K562 (cell line): ENCODE measurements around the gene ATXN10.

ENCODE experiments used
- ADNP ChIP-seq: fragments of 200-800 bp; sonication (Bioruptor generic); IDR thresholded peaks from 2 replicates; pipeline ENCODE4 v1.6.1; 2016; ENCODE audit warnings: missing genetic modification characterization, missing compliant biosample characterization
- CBX5 ChIP-seq: IDR thresholded peaks from 2 replicates; pipeline ENCODE4 v1.6.1; 2014; ENCODE audit warnings: low read depth, borderline replicate concordance
- CREB3L1 ChIP-seq: fragments of 450-650 bp; IDR thresholded peaks from 2 replicates; pipeline ENCODE4 v1.6.1; 2014; ENCODE audit warnings: low read depth, mild to moderate bottlenecking, moderate library complexity, borderline replicate concordance
- CREM ChIP-seq: IDR thresholded peaks from 2 replicates; pipeline ENCODE4 v1.6.1; 2014; ENCODE audit warnings: antibody characterized with exemption, low read depth
- GMEB1 ChIP-seq: fragments of 250-450 bp; sonication (Bioruptor Pico); IDR thresholded peaks from 2 replicates; pipeline ENCODE4 v1.4.0; 2020; ENCODE audit warnings: mild to moderate bottlenecking
- HLTF ChIP-seq: fragments of 450-650 bp; IDR thresholded peaks from 2 replicates; pipeline ENCODE4 v1.6.1; 2016
- NRF1 ChIP-seq, 2 experiments: fragments of 450-650 bp; IDR thresholded peaks in 1 of 2; conservative IDR thresholded peaks in 1 of 2; 2 replicates each; pipeline ENCODE4 v1.6.1; 2014; ENCODE audit warnings: mild to moderate bottlenecking in 2 of 2
- NUFIP1 ChIP-seq: fragments of 450-650 bp; IDR thresholded peaks from 2 replicates; pipeline ENCODE4 v1.6.1; 2018; ENCODE audit not compliant: partially characterized antibody
- POLR2A ChIP-seq: fragments of 450-650 bp; conservative IDR thresholded peaks from 2 replicates; pipeline ENCODE4 v1.6.1; 2016
- SMARCA5 ChIP-seq: fragments of 450-650 bp; IDR thresholded peaks from 2 replicates; pipeline ENCODE4 v1.6.1; 2016
- TEAD4 ChIP-seq, 2 experiments: sonication (generic) in 1 of 2; formaldehyde crosslinking in 1 of 2; IDR thresholded peaks; 2 replicates each; pipeline versions ENCODE4 v1.6.1 to v1.8.0; 2012 to 2022; ENCODE audit warnings: borderline replicate concordance in 1 of 2, inconsistent platforms in 1 of 2, low read length in 1 of 2, mild to moderate bottlenecking in 1 of 2, missing genetic modification reagents in 1 of 2

- TF ChIP-seq CREM (no peak), GMEB1 (CRISPR knock-in tag) (no peak), TEAD4 (IDR thresholded peaks at IDR 0.05; ENCODE audit: low read length) (no peak), TEAD4 (CRISPR knock-in tag; IDR thresholded peaks at IDR 0.05; ENCODE audit: borderline replicate concordance) (no peak), SMARCA5 (no peak), CREB3L1 (no peak), NUFIP1 (no peak), ADNP (tag) (no peak), POLR2A (no peak), NRF1 (conservative IDR thresholded peaks at IDR 0.05 in 1 of 2, IDR thresholded peaks at IDR 0.05 in 1 of 2) (no peak), CBX5 (no peak), HLTF (no peak)
These were observed 13.9 kb upstream of the ATXN10 start for GRCh38 chr22:45657701-45658100.
